Measurements from ENCODE around the gene OR2C3.
"Not testable (repeated sequence)": the region's sequence is repeated elsewhere in the genome, so short reads cannot be mapped to it uniquely, and the experiment has no call there.

Gene OR2C3

DNA sequence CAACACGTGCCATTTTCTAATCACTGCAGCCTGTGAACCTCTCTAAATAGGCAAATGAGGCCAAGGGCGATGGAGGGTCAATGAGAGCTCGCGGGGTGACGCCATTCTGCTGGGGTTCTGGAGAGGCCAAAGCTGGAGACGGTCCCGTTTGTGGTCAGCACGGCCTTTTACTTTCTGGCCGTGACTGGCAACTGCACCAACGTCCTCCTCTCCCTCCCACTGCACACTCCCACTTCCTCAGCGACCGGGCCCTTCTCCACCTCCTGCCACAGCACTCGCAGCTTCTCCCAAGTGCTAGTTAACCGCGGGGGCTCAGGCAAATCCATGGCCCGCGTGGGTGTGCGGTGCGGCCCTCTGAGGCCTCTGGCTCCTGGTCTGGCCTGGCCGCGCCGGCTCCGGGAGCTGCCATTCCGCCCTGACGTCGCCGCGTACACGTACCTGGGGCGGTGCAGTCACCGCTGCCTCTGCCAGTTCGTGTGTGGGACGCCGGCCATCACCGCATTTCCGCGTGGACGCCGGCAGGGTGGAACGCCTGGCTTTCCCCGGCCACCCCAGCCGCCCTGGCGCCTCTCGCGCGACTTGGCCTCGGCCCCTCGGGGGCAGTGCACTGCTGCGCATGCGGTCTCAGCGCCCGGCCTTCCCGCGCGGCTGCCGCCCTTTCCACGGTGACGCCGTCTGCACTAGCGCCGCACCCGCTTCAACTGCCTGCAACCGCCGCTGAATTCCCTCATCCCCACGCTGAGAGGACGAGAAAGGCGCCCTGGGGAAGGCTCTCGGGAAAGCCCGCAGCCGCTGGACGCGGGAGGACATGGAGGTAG, 18.2 kb downstream of the OR2C3 start:
- DNase-seq (ENCODE audit: low spot score) = no peak

DNA sequence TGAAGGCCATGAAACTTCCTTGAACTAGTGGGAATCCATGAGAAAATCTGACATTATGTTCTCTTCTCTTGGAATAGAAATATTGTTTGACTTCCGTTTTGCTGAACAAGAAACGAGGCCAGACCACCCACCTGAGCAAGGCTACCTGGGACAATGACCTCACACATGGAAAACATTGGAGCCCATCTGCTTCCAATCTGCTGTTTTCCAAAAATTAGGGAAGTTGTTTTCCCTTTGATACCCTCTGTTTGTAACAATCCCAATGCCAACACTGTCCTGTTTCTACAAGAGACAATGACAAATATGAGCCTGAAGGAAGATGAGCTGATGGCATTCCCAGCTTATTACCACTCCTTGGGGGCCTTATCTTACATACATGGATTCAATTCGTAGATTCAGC, 29.4 kb downstream of the OR2C3 start:
- DNase-seq (ENCODE audit: low spot score) = no peak

DNA sequence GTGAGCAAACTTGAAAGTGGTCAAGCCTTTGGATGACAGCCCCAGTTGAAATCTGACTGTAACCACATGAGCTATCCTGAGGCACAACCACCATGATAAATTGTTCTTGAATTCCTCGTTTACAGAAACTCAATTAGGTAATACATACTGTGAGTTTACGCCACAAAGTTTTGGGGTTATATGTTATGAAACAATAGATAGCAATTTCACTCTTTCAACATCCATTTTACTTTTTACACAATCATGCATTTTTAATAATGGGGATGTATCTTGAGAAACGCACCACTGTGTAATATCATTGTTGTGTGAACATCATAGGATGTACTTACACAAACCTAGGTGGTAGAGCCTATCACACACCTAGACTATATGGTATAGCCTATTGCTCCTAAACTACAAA, 35.4 kb downstream of the OR2C3 start:
- DNase-seq (ENCODE audit: low spot score) = no peak

DNA sequence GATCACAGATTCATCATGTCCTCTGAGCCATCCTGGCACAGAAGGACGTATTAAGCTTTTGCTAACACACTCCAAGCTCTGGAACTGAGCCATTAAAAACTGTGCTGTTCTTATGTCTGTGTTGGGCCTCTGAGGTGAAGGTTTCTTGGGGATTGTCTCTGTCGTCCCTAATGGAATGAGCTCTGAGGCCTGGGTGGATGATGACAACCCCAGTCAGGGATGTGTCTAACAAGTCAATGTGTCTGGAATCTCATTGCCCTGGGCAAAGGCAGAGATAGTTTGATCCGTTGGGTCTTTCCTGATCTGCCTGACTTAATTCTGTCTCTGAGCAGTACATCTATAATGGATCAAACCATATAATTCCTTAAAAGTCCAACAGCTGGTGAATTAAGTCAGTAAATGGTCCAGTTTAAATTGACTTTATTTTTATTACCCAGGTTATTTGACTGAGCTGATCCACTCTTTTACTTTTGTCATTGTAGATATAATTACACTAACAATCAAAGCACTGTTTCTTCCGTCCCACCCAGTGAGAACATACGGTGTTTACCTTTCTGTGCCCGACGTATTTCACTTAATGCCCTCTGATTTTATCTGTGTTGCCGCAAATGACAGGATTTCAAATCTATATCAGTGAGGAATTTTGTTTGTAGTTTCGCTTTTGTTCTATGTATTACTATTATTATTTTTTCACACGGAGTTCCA, 39.5 kb downstream of the OR2C3 start:
- no peak for DNase-seq (ENCODE audit: low spot score)

DNA sequence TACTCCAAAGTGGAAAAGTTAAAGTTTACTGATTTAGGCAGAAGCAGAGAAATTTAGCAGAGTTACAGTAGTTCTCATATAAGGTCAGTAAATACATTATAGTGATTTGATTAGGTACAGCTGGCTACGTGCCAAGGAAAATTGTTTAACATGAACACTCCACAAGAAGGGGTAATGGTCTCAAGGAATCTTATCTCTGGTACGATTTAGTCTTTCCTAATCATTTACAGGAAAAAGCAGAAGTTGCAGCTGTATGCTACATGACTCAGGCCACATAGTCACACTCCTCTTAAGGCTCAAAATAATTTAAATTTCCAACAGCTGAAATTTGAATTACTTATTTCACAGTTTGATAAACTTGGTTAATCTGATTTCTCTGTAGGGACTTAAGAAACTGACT, 41.5 kb downstream of the OR2C3 start:
- no peak for DNase-seq (ENCODE audit: low spot score)

DNA sequence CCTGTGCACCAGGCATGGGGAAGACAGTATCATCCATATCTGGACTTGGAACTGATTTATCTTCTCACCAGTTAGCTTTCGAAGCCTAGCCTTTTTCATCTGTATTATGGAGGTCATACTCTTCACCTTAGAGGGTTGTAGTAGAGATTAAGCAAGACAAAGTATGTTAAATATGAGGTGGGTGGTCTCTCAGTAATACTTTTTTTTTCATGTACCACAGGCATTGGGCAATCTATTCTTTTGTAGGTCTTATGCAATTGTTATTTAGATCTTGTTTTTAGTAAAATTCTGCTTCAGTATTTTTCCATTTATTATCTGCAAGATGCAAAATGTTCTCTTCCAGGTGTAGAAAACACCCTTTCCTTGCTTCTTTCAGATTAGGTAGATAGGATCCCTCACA, 43.1 kb downstream of the OR2C3 start:
- DNase-seq (ENCODE audit: low spot score) = no peak

DNA sequence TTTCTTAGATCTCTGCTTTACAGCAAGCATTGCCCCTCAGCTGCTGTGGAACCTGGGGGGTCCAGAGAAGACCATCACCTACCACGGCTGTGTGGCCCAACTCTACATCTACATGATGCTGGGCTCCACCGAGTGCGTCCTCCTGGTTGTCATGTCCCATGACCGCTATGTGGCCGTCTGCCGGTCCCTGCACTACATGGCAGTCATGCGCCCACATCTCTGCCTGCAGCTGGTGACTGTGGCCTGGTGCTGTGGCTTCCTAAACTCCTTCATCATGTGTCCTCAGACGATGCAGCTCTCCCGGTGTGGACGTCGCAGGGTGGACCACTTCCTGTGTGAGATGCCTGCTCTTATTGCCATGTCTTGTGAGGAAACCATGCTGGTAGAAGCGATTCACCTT, 44.9 kb downstream of the OR2C3 start:
- DNase-seq (ENCODE audit: low spot score) = no peak

DNA sequence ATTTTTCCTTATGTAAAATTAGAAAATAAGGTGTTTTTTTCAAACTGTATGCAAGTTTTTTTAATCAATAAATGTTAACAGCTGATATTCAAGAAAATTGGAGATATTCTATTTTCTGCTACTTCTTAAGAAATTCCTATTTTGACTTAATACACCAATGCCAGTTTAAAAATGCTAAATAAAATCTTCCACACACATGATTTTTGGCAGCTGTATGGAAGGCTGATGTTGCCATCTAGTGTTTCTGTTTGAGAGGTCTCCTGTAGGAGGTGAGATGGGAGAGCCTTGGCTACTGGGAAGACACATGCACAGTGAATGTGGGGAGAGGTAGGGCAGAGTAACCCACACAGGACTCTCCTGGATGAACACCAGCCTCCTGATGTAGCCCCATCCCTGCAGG, 49.2 kb downstream of the OR2C3 start:
- DNase-seq (ENCODE audit: low spot score) = peak; percentile 29

DNA sequence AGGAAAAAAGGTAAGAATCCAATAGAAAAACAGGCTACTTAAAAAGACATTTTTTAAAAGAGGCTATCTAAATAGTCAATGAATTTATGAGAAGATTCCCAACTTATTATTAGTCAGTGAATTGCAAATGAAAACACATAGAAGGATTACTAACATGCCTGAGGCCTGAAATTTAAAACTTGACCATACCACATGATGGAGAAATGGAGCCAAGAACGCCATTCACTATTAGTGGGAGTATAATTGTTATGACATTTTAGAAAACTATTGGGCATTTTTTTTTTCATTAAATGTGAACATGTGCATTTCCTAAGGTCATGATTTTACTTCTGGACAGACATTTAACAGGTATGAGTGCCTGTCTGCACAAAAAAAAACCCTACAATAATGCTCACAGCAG, 53.5 kb downstream of the OR2C3 start:
- no peak for DNase-seq (ENCODE audit: low spot score)

DNA sequence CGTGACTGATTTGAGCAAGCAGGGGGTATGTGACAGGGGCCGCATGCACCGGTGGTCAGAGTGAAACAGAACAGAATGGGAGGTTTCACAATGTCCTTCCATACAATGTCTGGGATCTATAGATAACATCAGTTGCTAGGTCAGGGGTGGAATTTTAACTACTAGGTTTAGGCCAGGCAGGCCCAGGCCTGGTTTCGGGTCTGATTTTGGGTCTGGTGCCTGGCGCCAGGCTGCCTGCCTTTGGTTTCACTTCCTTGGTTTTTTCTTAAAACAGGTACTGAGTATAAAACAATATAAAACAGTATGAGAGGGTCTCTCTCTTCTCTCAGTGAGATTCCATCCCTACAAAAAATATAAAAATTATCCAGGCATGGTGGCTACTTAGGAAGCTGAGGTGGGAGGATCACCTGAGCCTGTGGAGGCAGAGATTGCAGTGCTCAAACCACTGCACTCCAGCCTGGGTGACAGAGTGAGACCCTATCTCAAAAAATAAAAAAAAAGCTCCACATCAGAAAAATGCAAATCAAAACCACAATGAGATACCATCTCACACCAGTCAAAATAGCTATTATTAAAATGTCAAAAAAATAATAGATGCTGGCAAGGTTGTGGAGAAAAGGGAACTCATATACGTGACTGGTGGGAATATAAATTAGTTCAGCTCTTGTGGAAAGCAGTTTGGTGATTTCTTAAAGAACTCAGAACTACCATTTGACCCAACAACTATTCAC, 59.7 kb downstream of the OR2C3 start:
- DNase-seq (ENCODE audit: low spot score) = not testable (repeated sequence)

DNA sequence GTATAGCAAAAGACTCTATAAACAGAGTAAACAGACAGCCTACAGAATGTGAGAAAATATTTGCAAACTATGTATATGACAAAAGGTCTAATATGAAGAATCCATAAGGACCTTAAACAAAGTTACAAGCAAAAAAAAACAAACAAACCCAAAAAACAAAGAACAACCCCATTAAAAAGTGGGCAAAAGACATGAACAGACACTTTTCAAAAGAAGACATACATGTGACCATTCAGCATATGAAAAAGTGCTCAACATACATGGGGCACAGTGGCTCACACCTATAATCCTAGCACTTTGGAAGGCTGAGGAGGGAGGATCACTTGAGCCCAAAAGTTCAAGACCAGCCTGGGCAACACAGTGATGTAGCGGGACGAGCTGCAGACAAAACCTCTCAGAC, 60.4 kb downstream of the OR2C3 start:
- DNase-seq (ENCODE audit: low spot score) = no peak
